T-helper 1 cell treated with Interleukin-12 subunit alpha and Interleukin-12 subunit beta and Interleukin-4 antibody, amounts not matched to agents 30 ng/mL and 1 ng/mL, for 36 hours (primary cell): ENCODE data around the gene KRT2. TPM values are rescaled to one million over a fixed set of nuclear protein-coding genes. Genes with fewer than 3 reads are reported as not detected.

Source experiments
- intact Hi-C: fragments of 100-400 bp; cut with micrococcal nuclease; formaldehyde crosslinking; loops from one replicate; pipeline ENCODE4 v1.15.1; 2024
- total RNA-seq: library from RNA; stranded (reverse); gene quantifications from 2 replicates; pipeline ENCODE4 v1.2.3, GENCODE V29; 2022

KRT2 gene
- total RNA-seq, 1 donor from 2014 or later, result 0.20 TPM

DNA sequence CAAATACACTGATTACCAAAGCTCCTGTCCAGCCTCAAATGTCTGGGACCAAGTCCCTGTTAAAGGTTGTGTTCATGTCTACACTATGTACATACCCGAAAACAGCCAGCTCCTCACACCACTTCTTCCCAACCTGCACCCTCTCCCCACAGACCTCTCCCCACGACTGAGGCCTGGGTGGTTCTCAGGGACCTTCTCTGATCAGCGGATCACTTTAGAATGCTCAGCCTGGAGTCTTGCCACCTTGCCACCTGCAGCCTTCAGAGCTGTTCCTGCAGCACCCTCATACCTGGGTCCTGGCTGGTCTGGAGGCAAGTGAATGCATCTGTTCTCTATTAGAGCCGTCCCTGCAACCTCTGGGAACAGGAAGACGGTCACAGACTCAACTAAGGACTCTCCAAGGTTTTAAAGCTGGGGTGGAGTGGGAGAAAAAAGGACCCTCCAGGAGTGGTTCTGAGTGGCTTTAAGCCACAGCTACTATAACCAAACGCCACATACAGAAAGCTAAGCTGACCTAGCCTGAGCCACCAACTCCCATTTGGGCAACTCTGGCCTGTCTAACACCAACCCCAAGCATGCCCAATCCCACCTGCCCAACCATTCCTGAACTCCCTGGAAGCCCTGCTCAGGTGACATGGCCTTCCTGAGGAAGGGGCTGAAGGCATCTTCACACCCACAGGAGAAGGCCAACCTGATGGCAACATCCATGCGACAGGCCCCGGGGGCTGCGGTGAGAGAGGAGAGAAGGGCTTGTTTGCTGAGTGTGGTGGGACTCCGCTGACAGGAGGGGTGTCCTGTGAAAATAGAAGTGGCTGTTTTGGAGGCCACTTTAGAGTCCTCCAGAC lies 8.6 kb downstream of the KRT2 start:
- intact Hi-C loops, result loop anchor here (2.0 kb wide), 1 partner anchor 227 kb away; no protein-coding TSS in a partner anchor

DNA sequence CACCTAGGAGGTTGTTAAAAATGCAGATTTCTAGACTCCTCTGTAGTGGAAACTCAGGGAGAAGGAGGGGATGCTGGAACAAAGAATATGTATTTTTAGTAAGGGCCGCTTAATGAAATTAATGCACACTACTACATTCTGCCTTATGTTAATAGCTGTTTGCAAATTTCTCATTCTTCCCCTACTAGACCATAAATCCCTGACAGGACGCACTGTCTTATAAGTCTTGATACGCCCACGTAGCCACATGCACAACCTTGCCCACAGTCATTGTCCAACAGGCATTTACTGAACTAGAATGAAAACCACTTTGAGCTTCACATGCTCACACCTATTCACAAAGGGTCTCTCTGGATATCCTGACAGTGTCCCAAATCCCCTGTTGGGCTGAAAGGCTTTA lies 10.5 kb downstream of the KRT2 start:
- intact Hi-C loops, result no loop called here

DNA sequence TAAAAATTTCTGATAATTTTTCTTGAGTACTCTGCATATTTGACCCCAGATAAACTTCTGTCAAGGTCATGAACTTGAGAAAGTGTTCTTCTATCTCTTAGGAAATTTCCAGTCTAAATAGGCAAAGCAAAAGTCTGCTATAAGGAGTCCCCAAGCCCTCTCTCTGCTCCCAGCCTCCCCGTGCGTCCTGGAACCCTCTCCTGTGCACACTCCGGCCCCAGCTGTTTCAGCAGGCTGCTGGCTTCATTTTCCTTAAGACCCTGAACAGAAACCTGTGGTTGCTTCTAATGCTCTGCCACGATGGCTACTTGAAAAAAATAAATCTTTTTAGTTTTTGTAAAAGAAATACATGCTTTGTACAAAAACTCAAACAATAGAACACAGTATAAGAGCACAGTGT lies 14.7 kb downstream of the KRT2 start:
- intact Hi-C loops, result no loop called here

DNA sequence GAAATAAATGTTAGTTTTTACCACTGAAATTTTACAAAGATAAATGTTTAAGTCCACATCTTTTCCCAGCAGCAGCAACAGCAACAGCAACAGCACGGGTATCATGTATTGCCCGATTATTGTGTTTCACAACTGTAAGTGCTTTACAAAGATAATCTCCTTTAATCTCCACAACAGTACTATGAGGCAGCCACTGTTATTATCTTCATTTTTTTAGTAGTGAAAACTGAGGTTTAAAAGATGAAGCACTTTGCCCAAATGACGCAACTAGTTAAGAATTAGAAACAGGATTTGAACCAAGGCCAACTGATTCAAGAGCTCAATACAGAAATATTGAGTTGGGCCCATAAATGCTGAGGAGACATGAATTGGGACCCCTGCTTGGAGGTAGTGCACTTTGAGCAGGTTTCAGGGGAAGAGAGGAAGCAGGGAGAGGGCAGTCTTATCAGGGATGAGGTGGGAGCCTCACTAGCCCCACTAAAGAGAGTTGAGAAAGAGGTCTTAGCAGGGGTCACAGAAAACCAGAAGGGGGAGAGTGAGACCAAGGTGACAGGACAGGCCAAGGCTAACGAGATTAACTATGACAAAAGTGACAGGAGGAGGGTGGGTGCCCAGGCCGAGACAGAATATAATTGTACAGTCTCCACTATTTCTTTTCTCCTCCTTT lies 15.3 kb downstream of the KRT2 start:
- intact Hi-C loops, result no loop called here

DNA sequence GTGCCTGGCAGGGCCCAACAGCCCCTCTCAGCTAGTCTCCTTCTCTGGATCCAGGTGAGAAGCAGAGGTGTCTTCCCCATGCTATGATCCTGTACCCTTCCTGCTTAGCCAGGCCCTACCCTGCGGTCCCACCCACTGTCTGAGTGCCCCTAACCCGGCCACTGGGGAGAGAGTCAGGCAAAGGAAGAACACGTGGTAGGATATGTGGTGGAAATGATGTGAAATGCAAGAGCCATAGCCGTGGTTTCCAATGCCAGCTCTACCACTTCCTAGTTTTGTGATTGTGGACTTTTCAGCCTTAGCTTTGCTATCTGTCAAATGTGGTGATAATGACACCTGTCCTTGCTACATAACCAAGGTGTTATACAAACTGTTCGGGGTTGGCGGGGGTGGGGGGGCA lies 15.8 kb downstream of the KRT2 start:
- intact Hi-C loops, result no loop called here

DNA sequence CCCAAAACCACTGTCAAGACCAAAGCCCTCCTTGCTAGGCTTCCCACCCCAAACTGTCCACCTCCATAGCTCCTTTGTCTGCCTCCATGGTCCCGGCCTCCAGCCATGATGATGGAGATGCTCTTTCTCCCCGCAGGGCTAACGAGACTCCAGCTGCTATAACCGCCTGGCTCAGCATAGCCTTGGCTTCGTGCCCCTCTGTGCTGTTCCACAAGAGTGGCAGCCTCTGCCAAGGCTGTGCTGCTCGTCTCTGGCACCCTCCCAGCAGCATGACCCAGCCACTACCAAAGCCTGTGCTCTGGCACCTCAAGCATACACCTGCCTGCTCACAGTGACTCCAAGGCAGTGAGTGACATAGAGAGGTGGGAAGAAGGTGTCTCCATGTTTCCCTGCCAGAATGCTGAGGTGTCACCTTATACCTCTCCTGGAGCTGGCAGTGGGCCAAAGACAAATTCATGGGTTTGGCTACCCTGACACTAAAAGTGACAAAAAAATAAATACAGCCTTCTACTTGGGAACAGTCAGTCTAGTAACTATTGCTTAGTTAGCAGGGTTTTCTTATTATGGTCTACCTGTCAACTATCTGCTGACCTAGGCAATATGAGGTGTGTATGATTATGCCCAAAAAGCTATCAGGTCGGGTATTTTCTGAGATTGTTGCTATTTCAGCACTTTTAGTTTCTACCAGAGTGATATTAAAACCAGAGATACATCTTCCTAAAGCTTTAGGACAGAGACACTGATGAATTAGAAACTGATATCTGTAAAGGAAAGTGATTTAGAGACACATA lies 17.6 kb downstream of the KRT2 start:
- intact Hi-C loops, result no loop called here

DNA sequence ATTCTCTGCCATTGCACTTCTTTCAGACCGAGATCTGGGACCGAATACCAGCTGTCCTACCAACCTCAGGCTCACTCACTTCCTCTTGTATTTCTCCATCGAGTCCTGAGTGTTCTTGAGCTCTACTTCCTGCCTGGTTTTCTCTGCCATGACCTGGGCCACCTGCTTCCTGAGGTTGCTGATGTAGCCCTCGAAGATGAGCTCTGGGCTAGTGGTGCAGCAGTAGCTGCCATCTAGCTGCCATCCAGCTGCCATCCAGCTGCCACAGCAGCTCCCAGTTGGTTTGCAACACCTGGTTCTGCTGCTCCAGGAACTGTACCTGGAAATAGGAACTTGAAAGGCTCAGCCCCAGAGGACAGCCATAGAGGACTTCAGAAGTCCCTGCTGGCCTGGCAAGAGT lies 18.6 kb downstream of the KRT2 start:
- intact Hi-C loops, result loop anchor here (1.0 kb wide), 1 partner anchor 12 kb away; no protein-coding TSS in a partner anchor

DNA sequence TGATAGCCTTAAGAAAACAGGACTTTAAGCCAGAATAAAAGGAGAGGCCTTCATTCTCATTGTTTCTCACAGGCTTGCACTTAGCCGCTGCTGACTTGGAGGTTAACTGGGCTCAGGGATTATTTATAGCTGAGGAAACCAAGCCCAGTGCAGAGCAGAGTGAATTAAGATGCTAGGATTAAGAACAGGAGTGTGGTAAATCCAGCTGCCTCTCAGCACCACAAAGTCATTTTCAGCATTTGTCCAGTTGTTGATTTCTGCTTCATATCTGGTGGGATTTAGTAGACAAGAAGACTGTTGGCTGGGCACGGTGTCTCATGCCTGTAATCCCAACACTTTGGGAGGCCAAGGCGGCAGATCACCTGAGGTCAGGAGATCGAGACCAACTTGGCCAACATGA lies 19.4 kb downstream of the KRT2 start:
- intact Hi-C loops, result loop anchor here (1.0 kb wide), 1 partner anchor 13 kb away; no protein-coding TSS in a partner anchor

DNA sequence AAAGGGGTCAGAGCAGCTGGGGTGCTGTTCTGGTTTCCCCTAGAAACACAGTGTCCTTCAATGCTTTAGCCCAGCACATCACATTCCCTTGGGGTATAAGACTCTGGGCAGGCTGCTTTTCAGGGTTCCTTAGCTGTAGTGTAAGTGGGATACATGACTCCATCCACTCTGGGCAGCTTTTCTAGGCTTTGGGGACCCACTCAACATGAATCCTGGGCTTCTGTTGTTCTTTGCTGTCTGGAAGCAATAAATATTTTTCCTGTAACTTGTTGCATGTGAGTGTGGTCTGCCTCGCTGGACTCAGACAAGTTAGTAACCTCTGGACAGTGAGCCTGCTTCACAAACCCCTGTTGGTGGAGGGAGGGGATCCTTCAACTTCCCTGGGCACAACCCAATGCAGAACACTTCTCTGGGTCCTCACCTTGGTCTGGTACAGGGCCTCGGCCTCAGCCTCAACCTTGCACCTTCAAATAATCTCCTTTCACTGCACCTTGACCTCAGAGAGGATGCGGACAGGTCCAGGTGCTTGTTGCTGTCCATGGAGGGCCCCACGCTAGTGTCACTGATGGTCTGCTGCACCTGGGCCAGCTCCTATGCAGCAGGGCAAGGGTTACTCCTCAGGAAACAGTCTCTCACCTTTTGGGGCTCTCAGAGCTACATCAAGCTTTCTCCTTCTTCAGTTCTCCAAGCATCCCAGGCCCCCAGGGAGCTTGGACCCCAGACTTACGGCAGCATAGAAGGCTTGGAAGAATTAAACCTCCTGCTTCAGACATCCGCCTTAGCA lies 20.1 kb downstream of the KRT2 start:
- intact Hi-C loops, result no loop called here

DNA sequence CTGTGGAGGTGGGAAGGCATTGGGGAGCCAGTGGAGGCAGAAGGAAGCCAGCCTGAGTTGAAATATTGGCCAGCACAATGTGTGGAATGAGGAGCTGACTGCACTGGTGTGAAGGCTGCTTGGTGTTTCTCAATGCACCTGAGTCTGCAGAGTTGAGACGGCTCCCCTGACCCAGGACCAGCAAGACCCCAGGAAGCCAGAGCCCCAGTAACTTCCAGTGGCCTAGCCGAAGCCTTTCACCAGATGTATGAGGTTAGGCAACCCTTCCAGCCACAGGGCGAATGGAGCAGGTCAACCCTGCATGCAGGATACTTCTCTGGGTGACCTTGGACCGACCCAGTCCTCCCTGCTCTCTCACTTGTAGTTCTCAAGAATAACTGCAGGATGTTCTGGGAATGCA lies 20.7 kb downstream of the KRT2 start:
- intact Hi-C loops, result no loop called here

DNA sequence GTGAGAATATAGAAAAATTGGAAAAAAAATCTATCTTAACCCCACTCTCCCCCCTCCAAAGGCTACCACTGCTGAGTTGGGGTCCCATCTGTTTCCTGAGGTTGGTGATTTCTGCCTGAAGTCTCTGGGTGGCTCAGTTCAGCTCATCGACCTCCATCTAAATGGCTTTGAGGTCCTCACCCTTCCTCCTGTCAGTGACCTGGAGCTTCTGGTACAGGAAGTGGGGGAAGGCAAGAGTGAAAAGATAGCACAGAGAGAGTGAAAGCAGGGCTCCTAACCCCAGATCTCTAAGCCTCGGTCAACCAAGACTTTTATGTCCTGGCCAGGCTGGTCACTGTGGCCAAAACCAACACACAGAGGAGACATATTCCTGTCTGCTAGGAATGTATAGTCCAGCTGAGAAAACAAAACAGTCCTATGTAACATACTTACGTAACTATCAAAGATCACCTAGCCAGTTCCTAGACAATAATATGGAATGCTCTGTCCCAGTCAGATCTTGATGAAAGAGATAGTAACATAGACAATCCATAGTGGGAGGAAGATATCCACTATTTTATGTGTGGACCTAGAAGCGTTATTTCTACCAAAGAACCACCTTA lies 21.3 kb downstream of the KRT2 start:
- intact Hi-C loops, result no loop called here

DNA sequence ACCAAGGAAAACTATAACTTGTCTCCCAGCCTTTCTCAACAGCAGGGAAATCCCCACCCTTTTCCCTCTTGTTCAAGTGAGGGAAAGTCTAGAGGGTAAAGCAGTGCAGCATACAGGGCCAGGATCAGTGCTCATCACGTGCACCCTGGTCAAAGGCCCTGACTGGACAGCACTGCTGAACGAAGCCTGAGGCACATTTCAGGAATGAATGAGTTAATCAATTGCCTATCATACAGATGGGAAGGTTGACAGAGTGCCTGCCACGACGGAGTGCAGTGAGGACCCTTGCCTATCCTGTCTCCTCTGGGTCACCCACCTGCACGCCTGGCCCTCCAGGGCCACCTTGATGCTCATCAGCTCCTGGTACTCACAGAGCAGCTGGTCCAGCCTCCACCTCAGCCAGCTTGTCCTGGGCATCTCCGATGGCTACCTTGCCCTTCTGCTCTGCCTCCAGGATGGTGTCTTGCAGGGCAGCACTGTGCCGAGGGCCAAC lies 22.0 kb downstream of the KRT2 start:
- intact Hi-C loops, result no loop called here

DNA sequence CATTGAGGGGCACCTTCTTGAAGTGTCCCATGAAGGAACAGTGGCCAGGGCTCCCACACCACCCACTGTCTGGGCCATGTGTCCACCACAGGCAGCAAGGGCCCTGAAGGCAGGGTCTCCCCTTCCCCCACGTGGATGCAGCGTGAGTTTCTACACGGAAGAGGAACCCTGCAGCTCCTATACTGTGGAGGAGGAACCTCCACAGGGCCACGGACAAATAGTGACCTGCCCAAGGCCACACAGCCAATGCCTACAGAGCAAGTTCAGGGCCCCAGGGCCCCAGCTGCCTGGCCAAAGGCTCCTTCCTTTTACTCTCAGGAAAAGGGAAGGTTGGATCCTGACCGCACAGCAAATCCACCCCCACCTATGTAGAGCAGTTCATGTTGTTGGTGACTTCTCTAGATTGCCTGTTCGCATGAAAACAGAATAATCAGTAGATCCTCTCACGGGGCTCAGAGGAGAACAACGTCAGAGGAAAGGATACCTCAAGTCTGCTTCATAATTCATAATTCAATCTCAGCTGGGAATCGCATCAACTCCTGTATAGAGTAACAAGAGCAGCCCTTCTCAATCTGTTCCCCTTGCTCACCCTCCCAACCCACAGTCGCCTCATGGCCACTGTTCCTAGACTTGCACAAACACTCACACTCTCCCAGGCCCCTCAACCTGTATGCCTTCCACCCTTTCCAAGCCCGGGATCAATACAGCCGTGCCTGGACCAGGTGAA lies 22.6 kb downstream of the KRT2 start:
- intact Hi-C loops, result no loop called here

DNA sequence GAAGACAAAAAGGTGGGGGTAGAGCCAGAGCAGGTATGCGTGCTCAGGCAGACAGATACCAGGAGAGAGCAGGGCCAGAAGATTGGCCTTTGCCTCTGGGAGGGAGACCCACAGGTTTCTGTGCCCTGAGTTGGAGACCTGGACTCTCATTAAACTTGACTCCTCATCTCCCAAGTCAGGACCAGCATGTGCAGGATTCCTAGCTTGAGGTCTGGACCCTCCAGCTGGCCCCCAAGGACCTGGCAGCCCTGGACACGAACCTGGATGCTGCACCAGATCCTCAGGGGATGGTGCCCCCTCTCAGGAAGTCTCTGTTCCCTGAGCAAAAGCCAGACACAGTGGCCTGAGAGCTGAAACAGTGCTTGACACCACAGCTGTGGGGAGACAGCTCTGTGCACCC lies 23.2 kb downstream of the KRT2 start:
- intact Hi-C loops, result no loop called here

DNA sequence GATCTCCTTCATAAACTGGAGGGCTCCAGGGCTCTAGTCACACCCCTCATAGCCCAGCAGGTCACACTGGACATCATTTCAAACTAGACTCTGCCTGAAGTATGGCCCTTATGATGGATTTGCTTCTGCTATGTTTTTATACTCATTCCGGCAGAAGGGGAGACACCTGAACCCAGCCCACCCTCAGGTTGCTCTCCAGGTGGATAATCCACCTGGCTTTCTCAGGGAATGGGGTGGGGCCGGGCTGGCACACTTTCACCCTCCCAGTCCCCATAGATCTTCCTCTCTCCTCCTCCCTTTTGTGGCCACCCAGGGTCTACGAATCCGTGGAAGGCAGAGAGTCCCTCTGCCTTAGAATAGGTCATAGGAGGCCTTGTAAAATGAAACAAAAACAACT lies 23.9 kb downstream of the KRT2 start:
- intact Hi-C loops, result no loop called here

DNA sequence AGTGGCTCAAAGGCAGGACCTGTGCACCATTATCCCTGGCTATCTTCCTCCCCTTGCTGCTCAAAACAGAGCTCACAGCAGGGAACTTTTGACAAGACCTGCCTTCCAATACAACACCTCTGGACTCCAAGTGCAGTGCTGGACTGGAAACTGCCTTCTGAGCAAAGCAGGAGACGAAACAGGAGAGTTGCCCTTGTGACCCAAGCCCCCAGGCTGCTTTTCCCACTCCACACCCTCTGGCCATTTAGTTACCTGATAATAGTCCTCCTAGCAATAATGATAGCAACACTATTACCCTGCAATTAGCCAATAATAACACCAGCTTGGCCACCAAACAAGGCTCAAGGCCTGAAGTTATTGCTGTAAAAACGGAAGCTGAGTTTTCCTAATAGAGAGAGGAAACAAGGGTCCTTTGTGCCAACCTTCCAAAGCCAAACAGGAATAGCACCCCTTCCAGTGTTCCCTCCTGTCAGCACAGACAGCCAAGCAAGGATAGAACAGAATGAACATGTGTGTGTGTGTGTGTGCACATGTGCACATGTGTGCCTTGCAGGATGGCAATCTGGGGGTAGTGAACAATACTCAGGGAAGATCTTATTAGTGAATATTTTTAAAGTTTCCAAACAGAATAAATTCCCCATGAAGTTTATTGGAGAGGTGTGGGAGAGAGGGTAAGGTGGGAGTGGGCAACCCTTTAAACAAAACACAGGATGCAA lies 24.5 kb downstream of the KRT2 start:
- intact Hi-C loops, result no loop called here

DNA sequence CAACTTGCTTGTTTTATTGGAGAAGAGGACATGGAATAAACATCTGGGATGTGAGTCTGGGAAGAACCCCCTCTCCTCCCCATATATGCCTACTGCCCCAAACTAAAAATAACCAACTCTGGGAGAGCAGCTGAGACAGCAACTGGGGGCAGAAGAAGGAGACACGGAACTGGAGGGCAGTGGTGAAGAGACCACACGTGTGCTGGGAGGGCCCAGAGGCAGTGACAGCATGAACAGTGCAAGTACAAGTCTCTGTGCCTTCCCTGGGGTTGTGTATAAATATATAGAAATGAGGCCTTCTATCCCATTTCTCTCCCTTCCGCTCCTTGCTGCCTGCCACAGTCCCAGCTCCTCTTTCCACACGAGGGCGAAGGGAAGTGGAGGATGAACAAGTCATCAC lies 29.7 kb downstream of the KRT2 start:
- intact Hi-C loops, result no loop called here

DNA sequence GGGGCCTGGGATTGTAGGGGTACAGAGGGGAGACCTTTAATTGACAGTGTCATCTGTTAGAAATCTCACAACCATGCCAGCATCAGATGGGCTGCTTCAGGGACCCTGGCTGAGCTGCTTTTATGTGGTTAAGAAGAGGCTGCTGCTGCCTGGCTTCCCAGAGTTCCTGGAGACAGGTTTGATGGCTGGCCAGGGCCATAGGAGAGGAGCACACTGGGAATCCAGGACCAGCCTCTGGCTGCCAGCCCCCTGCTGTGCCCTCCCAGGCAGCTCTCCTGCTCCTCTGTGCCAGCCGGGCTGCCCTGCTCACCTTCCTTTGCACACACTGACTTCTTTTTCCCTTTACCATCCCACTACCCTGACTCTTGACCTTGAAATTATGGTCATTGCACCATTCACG lies 33.1 kb downstream of the KRT2 start:
- intact Hi-C loops, result loop anchor here (5.0 kb wide), 1 partner anchor 73 kb away; no protein-coding TSS in a partner anchor

DNA sequence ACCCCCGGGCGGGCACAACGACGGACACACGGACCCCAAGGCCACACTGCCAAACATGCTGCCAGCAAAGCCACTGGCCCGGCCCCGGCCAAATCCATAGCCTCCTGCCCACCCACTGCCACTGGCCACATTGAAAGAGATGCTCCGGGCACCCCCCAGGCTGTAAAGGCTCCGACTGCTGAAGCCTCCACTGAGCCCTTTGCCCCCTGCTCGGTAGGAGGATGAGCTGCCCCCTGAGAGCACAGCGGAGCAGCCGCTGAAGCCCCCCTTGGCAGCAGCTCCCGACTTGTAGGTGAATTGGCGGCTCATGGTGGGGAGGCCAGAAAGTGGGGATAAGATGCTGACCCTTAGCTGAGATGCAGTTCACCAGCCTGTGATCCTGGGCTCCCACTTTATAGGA lies 33.8 kb downstream of the KRT2 start, which contains the start of gene KRT73:
Gene KRT73 (minus strand): TSS at position 344 of the 400 bp plus-strand sequence. CDS start 35 bp downstream, at position 309.
- intact Hi-C loops, result loop anchor here (5.0 kb wide), 1 partner anchor 74 kb away; no protein-coding TSS in a partner anchor
